Spleen (tissue), 7 donors: ENCODE data around the gene FGFR2.

Experiments
- POLR2A ChIP-seq, 3 donors: fragments of 450-650 bp; IDR thresholded peaks; one replicate each; pipeline ENCODE4 v1.5.1; 2017; ENCODE audit warnings: antibody characterized with exemption in 3 of 3, mild to moderate bottlenecking in 1 of 3
- TF ChIP-seq, protein P1 (sequence below), 11 experiments: fragments of 200-600 bp in 7 of 11; fragments of 450-650 bp in 4 of 11; sonication (generic) in 4 of 11; IDR thresholded peaks in 8 of 11; conservative IDR thresholded peaks in 3 of 11; 1 replicate in 7 of 11; 2 replicates in 4 of 11; pipeline versions ENCODE4 v1.4.0 to v1.8.0; 2016 to 2021; ENCODE audit warnings: antibody characterized with exemption in 11 of 11, inconsistent platforms in 4 of 11, mild to moderate bottlenecking in 1 of 11
- donor health status: DM: no; HTN: no; CAD: no; lungs with moderate emphysema.
- donor health status: DM: no; HTN: no; CAD: no.
- donor health status: DM: no; HTN: no; CAD: no.

DNA sequence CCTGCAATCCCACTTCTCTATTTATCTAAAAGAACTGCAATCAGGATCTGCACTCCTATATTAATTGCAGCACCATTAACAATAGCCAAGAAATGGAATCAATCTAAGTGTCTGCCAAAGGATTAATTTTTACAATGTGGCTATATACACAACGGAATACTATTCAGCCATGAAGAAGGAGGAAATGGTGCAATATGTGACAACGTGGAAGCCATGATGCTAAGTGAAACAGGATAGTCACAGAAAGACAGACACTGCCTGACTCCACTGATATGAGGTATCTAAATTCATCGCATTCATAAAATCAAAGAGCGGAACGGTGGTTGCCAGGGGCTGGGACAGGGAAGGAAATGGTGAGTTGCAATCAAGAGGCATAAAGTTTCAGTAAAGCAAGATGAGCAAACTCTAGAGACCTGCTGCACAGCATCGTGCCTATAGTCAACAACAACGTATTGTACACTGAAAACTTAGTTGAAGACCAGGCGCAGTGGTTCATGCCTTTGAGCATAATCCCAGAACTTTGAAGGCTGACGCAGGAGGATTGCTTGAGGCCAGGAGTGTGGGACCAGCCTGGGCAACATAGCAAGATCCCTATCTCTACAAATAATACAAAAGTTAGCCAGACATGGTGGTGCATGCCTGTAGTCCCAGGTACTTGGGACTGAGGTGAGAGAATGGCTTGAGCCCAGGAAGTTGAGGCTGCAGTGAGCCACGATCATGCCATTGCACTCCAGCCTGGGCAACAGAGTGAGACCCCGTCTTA, 76.3 kb downstream of the FGFR2 start:
- TF ChIP-seq, protein P1, sequence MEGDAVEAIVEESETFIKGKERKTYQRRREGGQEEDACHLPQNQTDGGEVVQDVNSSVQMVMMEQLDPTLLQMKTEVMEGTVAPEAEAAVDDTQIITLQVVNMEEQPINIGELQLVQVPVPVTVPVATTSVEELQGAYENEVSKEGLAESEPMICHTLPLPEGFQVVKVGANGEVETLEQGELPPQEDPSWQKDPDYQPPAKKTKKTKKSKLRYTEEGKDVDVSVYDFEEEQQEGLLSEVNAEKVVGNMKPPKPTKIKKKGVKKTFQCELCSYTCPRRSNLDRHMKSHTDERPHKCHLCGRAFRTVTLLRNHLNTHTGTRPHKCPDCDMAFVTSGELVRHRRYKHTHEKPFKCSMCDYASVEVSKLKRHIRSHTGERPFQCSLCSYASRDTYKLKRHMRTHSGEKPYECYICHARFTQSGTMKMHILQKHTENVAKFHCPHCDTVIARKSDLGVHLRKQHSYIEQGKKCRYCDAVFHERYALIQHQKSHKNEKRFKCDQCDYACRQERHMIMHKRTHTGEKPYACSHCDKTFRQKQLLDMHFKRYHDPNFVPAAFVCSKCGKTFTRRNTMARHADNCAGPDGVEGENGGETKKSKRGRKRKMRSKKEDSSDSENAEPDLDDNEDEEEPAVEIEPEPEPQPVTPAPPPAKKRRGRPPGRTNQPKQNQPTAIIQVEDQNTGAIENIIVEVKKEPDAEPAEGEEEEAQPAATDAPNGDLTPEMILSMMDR (IDR thresholded peaks at IDR 0.05 in 8 of 11, conservative IDR thresholded peaks at IDR 0.05 in 3 of 11) = no peak
- no peak for TF ChIP-seq POLR2A (IDR thresholded peaks at IDR 0.05)
